ENCODE data around the gene SMPD3.

The SMPD3 gene

GRCh38 chr16:68374961-68375660 lies 73.2 kb downstream of the SMPD3 start:
- Histone ChIP-seq H3K36me3 (replicated peaks) (no peaks in the 10 kb centered on the region), H3K4me3 (ENCODE audit: low read depth, low read length) (no peak overlapping the region), H3K27ac (no peak overlapping the region), H3K27me3 (replicated peaks) (peaks cover 2% of the 10 kb centered on the region)
- no peak for TF ChIP-seq CTCF (IDR thresholded peaks at IDR 0.05; ENCODE audit: low read depth, low read length, missing control alignments)
- no peak for DNase-seq
- in situ Hi-C loops (cut with HindIII; ENCODE audit: low pct_ligation_motif_present, low sequenced_read_pairs), result no loop called here

- peaks cover 2% of the 10 kb centered on the region for H3K27me3 ChIP-seq (replicated peaks)
- TF ChIP-seq CTCF (IDR thresholded peaks at IDR 0.05; ENCODE audit: low read depth, low read length, missing control alignments), result no peak
- no peaks in the 10 kb centered on the region for H3K36me3 ChIP-seq (replicated peaks)
- no peak for DNase-seq
- in situ Hi-C loops (cut with HindIII; ENCODE audit: low pct_ligation_motif_present, low sequenced_read_pairs), result no loop called here
- H3K27ac ChIP-seq, result no peak overlapping the region
- H3K4me3 ChIP-seq (ENCODE audit: low read depth, low read length), result no peak overlapping the region
These were observed 74.0 kb downstream of the SMPD3 start for GRCh38 chr16:68374246-68374805.

- TF ChIP-seq CTCF (IDR thresholded peaks at IDR 0.05; ENCODE audit: low read depth, low read length, missing control alignments), result no peak
- Histone ChIP-seq H3K4me3 (ENCODE audit: low read depth, low read length) (no peak overlapping the region), H3K36me3 (replicated peaks) (no peaks in the 10 kb centered on the region), H3K27me3 (replicated peaks) (peaks cover 2% of the 10 kb centered on the region), H3K27ac (no peak overlapping the region)
- in situ Hi-C loops (cut with HindIII; ENCODE audit: low pct_ligation_motif_present, low sequenced_read_pairs), result no loop called here
- no peak for DNase-seq
These were observed 74.6 kb downstream of the SMPD3 start for GRCh38 chr16:68373528-68374245.

GRCh38 chr16:68372806-68373205 lies 75.5 kb downstream of the SMPD3 start:
- Histone ChIP-seq H3K4me3 (ENCODE audit: low read depth, low read length) (no peak overlapping the region), H3K27ac (no peak overlapping the region), H3K36me3 (replicated peaks) (no peaks in the 10 kb centered on the region), H3K27me3 (replicated peaks) (peaks cover 2% of the 10 kb centered on the region)
- in situ Hi-C loops (cut with HindIII; ENCODE audit: low pct_ligation_motif_present, low sequenced_read_pairs), result no loop called here
- no peak for TF ChIP-seq CTCF (IDR thresholded peaks at IDR 0.05; ENCODE audit: low read depth, low read length, missing control alignments)
- DNase-seq, result no peak

GRCh38 chr16:68372381-68372720 lies 76.0 kb downstream of the SMPD3 start:
- DNase-seq, result no peak
- in situ Hi-C loops (cut with HindIII; ENCODE audit: low pct_ligation_motif_present, low sequenced_read_pairs), result no loop called here

More at GRCh38 chr16:68372381-68372720, 76.0 kb downstream of the SMPD3 start:
- H3K27ac ChIP-seq, result no peak overlapping the region
- H3K27me3 ChIP-seq (replicated peaks), result peaks cover 2% of the 10 kb centered on the region
- no peak for TF ChIP-seq CTCF (IDR thresholded peaks at IDR 0.05; ENCODE audit: low read depth, low read length, missing control alignments)
- H3K36me3 ChIP-seq (replicated peaks), result no peaks in the 10 kb centered on the region
- H3K4me3 ChIP-seq (ENCODE audit: low read depth, low read length), result no peak overlapping the region

Measured in brain microvascular endothelial cell (primary cell).